Hippocampal formation (tissue), 2 donors: ENCODE data around the gene H2AZ1.
A peak's percentile ranks its signal among the peaks of the same experiment; 100 is the strongest.
"Not testable (repeated sequence)": the region's sequence is repeated elsewhere in the genome, so short reads cannot be mapped to it uniquely, and the experiment has no call there.

Experiments
- DNase-seq, 2 donors: peaks; one replicate each; lab custom pipeline; 2025; lab: John Stamatoyannopoulos, UW

The H2AZ1 gene

DNA sequence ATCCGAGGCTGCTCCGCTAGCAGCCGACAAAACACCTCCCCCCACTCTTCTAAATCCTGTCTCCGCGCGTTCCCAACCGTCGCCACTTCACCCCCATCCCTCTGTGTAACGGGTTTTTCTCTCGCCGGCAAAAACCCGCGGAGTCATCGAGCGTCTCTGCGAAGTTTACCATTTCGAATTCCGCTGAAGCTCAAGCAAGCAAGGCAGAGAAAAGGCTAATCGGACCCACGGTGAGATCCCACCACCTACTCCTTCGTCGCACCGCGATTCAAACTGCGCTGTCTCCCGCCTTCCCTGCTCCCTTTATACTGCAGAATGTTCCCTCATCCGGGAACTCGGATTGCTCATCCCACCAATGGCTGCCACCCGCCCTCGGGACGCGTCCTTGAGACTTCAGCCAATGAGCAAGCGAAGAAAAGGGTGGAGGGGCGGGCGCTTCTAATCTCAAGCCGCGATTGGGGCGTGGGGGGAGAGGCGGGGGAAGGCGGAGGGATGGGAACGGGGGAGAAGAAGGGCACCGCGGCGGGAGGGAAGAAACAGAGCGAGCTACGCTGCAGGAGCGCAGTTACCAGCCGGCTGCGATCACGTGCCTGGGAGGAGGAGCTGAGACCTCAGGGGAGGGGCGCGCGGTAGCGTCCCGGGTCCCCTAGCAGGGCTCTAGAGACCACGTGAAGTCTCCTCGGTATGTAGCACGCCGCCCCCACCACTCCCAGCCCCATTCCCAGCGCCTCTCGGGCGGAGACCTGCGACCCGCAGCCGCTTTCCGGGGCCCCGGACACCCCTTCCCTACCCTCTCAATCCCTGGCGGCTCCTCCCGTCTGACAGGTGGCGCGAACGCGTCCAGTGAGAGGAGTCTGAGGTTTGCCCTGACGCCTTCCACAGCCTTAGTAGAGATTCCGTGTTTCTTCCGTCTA lies at the start of gene H2AZ1:
Gene H2AZ1, minus strand, starts transcription at position 277 of the 914 bp plus-strand sequence. Its CDS starts 105 bp downstream, at position 172.
- DNase-seq: peak; percentile 98 to 99

GRCh38 chr4:99998062-99998867 lies 48.2 kb upstream of the H2AZ1 start:
- DNase-seq: peak in 1 of 2 donors; percentile 41

GRCh38 chr4:99991741-99992140 lies 41.7 kb upstream of the H2AZ1 start:
- DNase-seq: no peak

DNA sequence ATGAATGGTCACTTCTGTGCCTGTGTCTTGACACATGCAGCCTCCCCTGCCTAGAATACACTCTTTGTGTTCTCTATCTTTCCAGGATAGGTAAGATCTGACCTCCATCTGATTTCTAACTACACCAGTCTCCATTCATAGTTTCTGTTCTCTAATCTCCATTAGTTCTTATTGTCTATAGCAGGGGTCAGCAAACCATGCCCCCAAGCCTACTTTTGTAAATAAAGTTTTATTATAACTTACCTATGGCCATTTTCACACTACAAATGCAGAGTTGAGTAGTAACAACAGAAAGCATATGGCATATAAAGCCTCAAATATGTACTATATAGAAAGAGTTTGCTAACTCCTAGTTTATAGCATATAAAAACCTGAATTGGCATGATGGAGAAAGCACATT lies 37.6 kb upstream of the H2AZ1 start:
- no peak for DNase-seq

- no peak for DNase-seq
Measured at GRCh38 chr4:99986792-99987191, 36.7 kb upstream of the H2AZ1 start.

DNA sequence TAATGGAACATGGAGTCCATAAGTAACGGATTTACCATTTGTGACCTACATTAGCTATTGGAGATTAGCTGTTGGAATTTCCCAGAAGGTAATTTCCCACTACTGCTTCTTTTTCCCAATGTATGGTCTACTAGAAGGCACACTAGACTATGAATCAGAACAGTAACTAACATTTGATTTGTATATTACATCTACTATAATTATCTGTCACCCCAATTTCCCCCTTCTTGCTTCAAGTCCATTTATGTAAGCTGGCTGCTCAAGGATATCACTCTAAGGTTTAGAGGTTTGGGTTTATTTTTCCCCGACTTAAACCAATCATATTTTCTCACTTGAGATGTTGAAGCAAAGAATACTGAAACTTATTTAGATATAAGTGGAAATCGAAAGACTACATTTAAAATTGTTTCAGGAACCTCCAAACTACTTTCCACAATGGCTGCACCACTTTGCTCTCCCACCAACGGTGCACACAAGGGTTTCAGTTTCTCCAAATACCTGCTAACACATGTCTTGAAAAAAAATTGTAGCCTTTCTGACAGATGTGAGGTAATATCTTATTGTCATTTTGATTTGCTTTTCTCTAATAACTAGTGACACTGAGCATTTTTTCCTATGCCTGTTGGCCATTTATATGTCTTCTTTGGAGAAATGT lies 33.3 kb upstream of the H2AZ1 start:
- DNase-seq: no peak

GRCh38 chr4:99979872-99980271 lies 29.8 kb upstream of the H2AZ1 start:
- DNase-seq: no peak

- no peak for DNase-seq
Measured at GRCh38 chr4:99971453-99972111, 21.5 kb upstream of the H2AZ1 start.

DNA sequence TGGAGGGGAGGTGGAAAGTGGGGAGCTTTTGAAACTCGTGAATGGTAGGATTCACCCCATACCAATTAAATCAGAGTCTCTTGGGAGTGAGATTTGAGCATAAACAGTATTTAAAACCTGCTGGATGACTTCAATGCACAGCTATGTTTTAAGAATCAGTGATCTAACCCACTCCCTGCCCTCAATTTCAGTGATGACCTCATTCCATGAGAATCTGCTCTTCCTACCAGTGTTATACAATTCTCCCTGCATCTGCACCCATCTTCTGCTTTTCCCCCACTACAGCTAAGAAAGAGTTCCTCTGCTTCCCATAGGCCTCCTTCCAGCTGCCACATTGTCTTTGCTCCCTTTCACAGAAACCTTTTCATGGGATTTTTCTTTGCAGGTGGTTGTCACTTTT lies 18.3 kb upstream of the H2AZ1 start:
- no peak for DNase-seq

DNA sequence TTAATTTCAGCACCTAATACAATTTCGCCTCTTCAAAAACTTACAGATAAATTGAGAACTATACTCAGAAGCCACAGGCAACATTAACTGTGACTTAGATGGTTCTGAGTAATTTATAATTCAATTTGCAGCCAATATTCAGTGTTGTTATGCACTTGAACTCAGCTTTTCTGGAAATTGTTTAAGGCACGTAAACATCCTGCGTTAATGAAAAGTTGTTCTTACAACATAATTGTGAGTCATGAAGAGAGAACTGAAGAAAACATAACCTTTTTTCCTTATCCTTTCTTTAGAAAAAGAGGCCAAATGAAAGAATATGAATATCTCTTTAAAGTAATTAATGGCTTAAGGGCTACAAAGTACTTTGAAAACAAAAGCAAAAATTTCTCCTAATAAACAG lies 16.6 kb upstream of the H2AZ1 start:
- DNase-seq: no peak

DNA sequence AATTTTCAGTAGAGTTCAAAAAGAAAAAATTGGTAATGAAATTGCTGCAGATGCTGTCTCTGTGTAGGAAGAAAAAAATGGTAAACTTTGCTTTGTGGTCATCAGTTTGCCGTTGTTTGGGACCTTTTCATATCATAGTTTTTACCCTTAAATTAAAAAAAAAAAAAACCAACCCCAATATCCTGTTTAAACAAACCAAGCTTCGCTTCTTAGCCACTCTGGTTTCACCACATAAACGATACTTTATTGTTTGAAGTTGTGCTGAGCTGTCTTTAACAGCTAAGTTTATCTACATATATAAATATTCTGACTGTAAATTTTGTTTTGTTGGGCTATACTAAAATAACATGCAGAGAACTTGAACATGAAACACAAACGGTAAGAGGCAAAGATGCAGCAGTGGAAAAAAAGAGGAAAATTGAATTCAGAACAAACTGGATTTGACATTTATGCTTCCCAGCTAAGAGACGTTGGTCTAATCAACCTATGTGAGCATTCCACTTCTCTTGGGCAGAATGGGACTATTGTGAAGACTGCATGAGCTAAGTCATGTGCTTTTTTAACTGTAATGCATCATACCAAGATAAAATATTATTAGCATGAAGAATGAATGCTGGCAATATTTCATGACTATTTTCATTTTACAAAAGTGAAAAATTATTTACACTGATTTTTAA lies 15.7 kb upstream of the H2AZ1 start:
- DNase-seq: no peak

- no peak for DNase-seq
Measured at GRCh38 chr4:99965173-99965572, 15.1 kb upstream of the H2AZ1 start.

GRCh38 chr4:99961711-99962110 lies 11.6 kb upstream of the H2AZ1 start:
- DNase-seq: no peak

GRCh38 chr4:99960648-99961047 lies 10.6 kb upstream of the H2AZ1 start:
- no peak for DNase-seq

DNA sequence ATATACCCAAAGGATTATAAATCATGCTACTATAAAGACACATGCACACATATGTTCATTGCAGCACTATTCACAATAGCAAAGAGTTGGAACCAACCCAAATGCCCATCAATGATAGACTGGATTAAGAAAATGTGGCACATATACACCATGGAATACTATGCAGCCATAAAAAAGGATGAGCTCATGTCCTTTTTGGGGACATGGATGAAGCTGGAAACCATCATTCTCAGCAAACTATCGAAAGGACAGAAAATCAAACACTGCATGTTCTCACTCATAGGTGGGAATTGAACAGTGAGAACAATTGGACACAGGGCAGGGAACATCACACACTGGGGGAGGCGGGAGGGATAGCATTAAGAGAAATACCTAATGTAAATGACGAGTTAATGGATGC lies 8.1 kb upstream of the H2AZ1 start:
- DNase-seq: not testable (repeated sequence)

DNA sequence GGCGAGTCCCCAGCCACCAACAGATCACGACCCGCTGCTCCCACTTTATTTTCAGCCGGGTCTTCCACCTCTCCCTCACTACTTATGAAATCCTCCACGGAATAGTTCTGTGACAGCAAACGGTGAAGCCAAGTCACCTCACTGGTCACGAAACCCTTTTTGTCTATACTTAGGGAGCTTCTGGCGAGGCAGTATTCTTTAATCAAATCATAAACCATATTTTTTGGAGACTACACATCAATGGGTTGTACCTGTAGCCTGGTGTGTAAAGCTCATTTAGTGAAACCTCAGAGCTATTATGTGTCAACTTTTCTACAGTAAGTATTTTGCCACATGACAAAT lies 809 bp upstream of the H2AZ1 start:
- peak in 1 of 2 donors; percentile 54 for DNase-seq

GRCh38 chr4:99949034-99949998 lies 759 bp downstream of the H2AZ1 start:
- peak; percentile 79 to 96 for DNase-seq

GRCh38 chr4:99947608-99948007 lies 2.5 kb downstream of the H2AZ1 start:
- DNase-seq: no peak

DNA sequence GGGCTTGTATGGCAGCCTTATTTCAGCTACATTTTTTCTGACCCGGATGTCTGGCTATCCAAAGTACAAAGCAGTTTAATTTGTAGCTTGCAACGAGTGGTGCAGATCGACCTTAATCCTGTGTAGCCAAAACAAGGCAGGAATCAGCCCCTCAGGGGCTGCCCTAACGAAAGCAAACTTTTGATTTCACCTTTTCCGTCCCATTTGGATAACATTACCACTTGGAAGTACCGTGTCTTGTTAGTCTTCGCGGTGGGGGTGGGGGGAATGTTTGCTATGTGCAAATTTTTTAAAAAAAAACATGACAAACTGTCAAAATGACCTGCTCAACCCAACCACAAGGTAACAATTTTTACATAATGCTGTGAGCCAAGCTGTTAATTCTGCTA lies 2.9 kb downstream of the H2AZ1 start:
- DNase-seq: no peak
